GM19452 (cell line): Measurements from ENCODE around the gene NKX2-3.

Source experiments
- ATAC-seq: cut with Tn5 transposase; IDR thresholded peaks from one replicate; pipeline ENCODE4 v1.9.1; 2021; ENCODE audit not compliant: unreplicated experiment

The NKX2-3 gene

GRCh38 chr10:99525897-99526296, 6.8 kb upstream of the NKX2-3 start:
- no peak for ATAC-seq

DNA sequence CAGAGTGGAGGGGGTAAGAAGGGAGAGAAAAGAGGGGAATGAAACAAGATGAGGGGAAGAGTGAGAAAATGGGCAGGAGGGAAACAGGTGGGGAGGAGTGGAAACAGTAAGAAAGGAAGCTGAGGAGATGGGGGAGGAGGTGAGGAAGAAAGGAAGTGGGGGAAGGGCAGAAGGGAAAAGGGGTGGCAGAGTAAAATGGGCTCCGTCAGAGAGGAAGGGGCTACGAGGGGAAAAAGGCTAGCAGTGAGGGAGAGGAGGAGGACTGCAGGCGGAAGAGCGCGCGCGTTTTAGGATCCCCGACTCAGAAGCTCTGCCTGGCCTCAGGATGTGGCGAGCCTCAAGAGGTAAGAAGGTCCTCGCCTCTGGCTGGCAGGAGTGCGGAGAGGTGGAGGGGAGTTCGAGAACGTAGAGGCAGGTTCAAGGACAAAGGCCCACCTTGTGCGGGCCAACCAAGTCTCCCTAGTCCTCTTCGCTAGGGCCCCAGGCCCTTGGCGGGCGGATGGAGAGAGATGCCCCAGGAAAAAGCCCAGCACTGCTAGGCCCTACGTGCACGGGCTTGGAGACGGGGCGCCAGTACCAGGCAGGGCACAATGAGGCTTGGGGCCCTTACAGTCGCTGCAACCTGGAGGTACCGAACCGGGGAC, 5.8 kb upstream of the NKX2-3 start:
- ATAC-seq, result no peak

DNA sequence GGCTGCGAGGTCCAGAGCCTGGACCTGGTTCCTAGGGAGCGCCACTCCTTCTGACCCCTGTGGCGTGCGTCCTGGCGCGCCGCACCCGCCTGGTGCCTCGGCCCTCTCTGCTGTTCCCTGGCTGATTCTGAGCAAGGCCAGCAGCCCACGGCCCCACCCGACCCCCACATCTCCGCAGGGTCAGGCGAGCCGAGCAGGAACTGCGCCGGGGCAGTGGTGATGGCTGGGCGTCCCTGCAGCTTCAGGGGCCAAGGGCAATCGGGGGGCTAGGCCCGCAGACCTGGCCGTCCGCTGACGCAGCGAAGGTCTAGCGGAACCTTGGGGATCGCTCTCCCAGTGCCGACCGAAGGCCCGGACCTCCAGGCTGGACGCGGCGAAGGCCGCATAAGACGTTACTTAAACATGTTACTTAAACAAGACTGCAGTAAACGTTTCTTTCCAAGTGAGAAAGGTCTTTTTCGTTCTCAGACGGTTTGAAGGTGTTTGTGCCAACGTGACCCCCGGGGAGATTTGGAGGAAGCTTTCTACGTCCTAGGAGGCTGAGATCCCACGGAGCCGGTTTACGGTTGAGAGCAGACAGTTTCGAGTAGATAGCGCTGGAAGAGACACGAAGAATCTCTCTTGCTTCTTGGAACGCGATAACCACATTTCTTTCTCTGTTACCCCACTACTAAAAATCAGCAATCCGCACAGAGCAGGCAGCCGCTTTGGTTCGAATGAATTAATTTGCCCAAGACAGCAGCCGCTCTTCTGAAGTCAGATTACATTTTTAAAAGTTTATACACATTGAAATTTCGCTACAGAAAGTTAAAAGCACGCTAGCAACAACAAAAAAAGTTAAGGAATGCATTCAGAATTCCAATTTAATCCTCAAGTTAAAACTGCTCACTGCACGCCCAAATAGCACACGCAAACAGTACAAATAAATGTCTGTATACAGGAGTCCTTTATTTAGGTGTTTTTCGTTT, 4.9 kb upstream of the NKX2-3 start:
- no peak for ATAC-seq

GRCh38 chr10:99528494-99529441, 4.0 kb upstream of the NKX2-3 start:
- no peak for ATAC-seq

GRCh38 chr10:99529591-99530107, 3.1 kb upstream of the NKX2-3 start:
- no peak for ATAC-seq

- ATAC-seq, result no peak
These were observed 2.4 kb upstream of the NKX2-3 start for GRCh38 chr10:99530108-99531025.

DNA sequence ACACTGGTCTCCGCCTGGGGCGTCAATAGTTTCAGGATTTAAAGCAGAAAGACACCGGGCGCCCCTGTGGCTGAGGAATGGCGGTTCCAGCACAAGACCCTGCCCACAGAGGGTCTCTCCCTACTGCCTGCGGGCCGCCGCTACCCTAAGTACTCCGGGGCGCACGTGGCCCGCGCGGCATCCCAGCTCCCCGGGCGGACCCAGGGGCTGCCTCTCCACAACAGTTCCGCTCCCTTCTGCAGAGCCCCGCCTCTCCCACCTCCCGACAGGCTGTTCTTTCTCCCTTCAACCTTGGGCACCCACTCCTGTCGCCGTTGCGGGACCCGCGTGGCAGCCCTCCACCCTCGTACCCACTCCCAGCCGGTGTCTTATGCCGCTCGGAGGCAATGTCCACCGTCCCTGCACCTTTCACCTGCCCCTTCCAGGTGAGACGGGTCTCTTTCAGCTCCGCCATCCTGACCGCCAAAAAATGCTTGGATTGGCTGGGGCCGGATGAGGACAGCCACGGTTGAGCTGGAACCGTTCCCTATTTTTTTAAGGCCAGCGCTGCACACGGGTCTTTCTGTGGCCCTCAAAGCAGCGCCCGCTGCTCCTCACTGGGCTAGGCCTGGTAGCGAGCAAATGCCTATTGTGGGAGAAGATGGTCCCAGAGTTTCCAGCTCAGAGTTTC, 1.6 kb upstream of the NKX2-3 start:
- ATAC-seq, result no peak

DNA sequence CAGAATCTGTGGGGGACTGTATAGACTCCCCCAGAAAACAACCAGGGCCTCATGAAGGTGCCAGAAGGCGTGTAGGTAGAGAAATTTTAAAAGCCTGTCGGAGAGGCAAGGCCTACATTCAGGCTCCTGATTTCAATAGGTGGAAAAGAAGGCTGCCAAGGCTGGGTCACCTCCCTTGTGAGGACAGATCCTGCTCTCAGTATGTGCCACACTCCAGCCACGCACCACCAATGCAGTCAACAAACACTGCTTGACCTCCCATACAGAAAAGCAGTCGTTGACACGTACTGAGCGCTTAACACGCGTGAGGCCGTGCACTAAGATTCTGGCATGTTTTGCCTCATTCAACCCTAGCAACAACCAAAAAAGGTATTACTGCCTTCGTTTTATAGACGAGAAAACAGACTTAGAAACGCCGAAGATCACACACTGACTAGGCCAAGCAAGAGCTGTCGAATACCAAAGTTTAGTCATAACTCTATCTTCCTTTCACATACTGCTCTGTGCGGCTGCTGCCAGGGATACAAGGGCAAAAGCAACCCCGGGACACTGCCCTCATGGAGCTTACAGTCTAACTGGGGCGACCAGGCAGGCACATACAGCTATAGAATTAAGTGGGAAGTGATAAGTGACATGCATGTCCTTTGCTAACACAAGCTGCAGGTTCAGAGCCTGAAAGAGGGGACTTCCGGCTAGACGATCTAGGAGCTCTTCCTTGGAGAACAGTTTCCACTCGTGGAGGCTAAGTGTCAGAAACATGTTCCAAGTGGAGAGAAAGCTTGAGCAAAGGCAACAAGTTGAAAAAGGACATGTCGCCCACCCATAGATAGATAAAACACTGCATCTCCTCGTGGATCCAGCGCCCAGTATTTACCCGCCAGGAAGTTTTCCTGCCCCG, 797 bp upstream of the NKX2-3 start:
- ATAC-seq, result no peak

DNA sequence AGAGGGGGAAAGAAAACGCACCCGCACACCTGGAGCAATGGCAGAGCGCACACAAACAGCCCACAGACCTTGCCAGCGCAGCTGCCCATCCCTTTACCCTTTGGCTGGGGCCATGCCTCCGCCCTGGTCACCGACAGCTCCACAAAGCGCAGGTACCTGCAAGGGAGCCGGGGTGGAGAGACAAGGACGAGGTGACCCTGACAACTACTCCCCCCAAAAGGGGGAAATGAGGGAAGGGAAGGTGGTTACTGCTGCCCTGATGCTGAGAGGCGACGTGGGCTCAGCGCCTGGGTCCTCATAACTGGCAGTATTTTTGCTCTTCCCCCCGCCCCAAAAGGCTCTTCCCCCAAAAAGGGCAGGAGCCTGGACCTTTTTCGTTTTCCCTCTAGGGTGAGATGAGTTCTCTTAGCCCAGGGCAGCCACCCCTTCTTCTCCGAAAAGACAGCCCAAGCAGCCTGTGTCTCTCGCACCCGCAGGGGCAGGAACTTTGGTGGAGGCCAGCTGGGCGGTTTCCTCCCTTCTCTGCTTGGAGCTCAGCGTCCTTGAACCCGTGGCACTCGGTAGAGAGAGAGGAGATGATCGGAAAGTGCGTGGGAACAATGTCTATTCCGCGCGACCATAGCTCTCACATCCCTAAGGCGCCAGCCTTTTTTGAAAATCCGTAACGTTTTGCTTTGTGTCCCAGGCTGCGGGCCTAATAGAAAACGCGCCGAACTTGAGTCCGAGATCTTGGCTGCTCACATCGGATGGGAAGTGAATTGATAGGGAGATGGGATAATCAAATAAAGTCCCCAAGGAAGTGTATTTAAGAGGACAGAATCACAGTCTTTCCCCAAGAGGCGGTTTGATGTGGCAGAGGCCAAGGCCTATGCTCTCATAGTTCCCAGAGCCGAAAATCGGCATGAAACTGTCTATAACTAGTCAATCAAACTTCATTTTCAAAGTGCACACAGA, 1.0 kb downstream of the NKX2-3 start:
- no peak for ATAC-seq

DNA sequence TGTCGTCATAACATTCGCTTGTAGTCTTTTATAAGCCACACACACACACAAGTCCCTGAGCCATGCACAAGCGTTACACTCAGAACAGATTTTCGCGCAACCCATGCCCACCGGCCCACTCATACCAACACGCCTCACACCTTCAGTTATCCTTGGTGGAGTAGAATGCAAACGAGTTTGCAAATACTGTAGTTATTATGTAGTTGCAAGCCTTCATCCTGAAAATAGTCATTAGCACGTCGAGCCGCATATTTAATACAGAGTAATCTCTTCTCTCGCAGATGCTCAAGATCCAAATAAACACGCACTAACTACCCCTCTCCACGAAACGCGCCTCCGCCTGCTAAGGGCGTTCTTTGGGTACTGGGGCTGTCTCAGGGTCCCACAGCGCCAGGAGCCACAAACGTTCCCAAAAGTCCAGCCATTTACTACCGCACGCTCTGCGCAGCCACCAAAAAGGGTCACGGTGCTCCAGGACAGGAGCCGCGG, 1.8 kb downstream of the NKX2-3 start:
- ATAC-seq, result no peak

- no peak for ATAC-seq
These were observed 2.4 kb downstream of the NKX2-3 start for GRCh38 chr10:99534939-99535763.

- ATAC-seq, result no peak
These were observed 3.1 kb downstream of the NKX2-3 start for GRCh38 chr10:99535764-99536337.

- no peak for ATAC-seq
These were observed 3.8 kb downstream of the NKX2-3 start for GRCh38 chr10:99536338-99537085.

DNA sequence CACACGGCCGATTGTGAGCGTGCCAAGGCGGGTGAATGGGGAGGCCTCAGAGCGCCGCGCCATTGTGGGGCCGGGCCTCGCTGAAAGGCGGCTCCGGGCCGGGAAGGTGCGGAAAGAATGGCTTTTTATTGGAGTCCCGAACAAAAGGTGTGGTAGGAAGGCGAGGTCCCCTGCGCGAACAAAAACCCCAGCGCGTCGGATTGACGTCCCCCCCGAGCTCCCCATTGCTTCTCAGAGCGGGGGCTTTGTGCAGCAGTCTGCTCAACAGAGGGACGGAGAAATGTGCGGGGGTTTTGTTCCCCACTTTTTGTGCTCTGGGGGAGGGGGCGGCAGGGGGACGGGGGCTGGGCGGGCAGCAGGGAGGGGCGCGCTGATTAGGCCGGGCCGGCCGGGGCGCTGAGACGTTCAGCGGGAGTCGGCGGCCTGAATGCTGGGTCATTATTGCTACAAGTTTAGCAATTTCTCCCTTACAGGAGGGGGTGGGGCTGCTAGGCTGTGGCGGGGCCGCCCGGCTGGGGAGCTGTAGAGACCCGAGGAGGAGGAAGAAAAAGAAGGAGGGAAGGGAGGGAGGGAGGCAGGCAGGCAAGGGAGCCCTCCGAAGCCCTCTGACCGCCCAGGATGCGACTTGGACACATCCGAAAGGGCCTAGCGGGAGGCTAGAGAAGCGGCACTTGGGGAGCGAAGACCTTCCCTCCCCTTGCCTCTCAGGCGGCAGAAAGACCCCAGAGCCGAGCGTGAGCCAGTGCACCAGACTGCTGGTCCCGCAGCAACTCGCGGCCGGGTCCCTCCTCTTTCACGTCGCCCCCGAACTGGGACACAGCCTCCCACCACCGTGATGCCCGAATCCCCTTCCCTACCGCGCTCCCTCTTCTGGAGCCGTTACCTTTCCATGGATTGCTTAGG, 4.6 kb downstream of the NKX2-3 start:
- no peak for ATAC-seq
